ENCODE measurements around the gene UBE2V1.

The UBE2V1 gene

GRCh38 chr20:50042370-50043313 lies 70.3 kb downstream of the UBE2V1 start:
- DNase-seq, result no peak

GRCh38 chr20:50041246-50041873 lies 71.6 kb downstream of the UBE2V1 start:
- DNase-seq, result no peak

- DNase-seq, result no peak
Observed at GRCh38 chr20:50040432-50041245, 72.3 kb downstream of the UBE2V1 start.

GRCh38 chr20:50039706-50040431 lies 73.1 kb downstream of the UBE2V1 start:
- DNase-seq, result no peak

- DNase-seq, result peak; percentile 34 to 54
Observed at GRCh38 chr20:50038574-50038991, 74.4 kb downstream of the UBE2V1 start.

- DNase-seq, result no peak
Observed at GRCh38 chr20:50038169-50038568, 74.8 kb downstream of the UBE2V1 start.

- DNase-seq, result no peak
Observed at GRCh38 chr20:50037575-50037974, 75.4 kb downstream of the UBE2V1 start.

GRCh38 chr20:50037123-50037522 lies 75.8 kb downstream of the UBE2V1 start:
- DNase-seq, result no peak

- DNase-seq, result no peak
Observed at GRCh38 chr20:50036703-50037102, 76.2 kb downstream of the UBE2V1 start.

- DNase-seq, result no peak
Observed at GRCh38 chr20:50034567-50035180, 78.3 kb downstream of the UBE2V1 start.

- DNase-seq, result no peak
Observed at GRCh38 chr20:50032955-50033666, 79.8 kb downstream of the UBE2V1 start.

Measured in NCI-H187 (cell line).